Measurements from ENCODE around the gene M1AP.

M1AP gene

GRCh38 chr2:74552914-74553811, 95.0 kb downstream of the M1AP start:
- H3K4me3 ChIP-seq (ENCODE audit: control insufficient read depth, low read depth, low read length), result peak overlapping the region; percentile 98
- peak; percentile 32 for DNase-seq (ENCODE audit: low read depth)
- TF ChIP-seq, protein P1, sequence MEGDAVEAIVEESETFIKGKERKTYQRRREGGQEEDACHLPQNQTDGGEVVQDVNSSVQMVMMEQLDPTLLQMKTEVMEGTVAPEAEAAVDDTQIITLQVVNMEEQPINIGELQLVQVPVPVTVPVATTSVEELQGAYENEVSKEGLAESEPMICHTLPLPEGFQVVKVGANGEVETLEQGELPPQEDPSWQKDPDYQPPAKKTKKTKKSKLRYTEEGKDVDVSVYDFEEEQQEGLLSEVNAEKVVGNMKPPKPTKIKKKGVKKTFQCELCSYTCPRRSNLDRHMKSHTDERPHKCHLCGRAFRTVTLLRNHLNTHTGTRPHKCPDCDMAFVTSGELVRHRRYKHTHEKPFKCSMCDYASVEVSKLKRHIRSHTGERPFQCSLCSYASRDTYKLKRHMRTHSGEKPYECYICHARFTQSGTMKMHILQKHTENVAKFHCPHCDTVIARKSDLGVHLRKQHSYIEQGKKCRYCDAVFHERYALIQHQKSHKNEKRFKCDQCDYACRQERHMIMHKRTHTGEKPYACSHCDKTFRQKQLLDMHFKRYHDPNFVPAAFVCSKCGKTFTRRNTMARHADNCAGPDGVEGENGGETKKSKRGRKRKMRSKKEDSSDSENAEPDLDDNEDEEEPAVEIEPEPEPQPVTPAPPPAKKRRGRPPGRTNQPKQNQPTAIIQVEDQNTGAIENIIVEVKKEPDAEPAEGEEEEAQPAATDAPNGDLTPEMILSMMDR (conservative IDR thresholded peaks at IDR 0.05; ENCODE audit: control insufficient read depth, insufficient read depth, low read depth, low read length), result no peak

DNA sequence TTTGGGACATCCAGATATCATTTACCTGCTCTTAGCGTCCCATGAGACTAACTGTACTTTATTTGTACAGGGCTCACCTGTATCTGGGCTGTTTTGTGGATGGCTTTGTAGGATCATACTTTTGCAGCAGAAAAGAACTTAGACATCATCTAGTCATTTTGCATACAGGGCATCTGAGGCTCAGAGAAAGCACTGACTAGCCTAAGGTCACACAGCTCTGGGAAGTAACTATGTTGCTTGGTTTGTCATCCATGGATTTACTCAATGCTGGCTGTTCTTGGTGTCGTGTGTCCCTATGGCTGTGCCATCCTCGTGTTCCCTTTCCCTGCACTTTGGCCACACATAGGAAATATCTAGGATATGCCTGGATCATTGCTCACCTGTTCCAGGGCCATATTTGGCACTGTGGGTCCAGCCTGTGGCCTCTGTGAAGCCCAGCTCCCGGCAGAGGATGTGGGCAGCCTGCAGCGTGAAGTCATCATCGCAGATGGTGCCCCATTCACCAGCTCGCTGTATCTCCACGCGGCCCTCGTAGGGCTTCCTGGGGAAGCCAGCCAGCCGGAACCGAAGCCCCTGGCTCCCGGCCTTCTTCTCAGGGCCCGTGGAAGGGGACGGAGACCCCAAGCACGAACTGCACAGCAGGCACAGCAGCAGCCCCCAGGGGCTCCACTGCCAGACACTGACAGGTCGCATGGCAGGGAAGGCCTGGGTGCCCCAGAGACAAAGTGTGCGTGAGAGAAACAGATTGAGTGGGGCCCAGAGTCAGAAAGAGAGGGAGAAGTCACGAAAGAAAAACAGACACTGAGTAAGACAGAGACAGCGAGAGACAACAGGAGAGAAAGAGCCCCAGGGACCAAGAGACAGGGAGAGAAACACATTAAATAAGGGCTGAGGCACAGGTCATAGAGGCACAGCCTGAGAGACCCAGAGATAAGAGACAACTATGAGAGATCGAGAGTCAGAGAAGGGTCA, 95.9 kb downstream of the M1AP start:
- H3K4me3 ChIP-seq (ENCODE audit: control insufficient read depth, low read depth, low read length), result peak overlapping the region; percentile 98
- DNase-seq (ENCODE audit: low read depth), result no peak
- TF ChIP-seq, protein P1 (conservative IDR thresholded peaks at IDR 0.05; ENCODE audit: control insufficient read depth, insufficient read depth, low read depth, low read length), result no peak

- TF ChIP-seq, protein P1 (conservative IDR thresholded peaks at IDR 0.05; ENCODE audit: control insufficient read depth, insufficient read depth, low read depth, low read length), result no peak
- no peak for DNase-seq (ENCODE audit: low read depth)
- no peak overlapping the region for H3K4me3 ChIP-seq (ENCODE audit: control insufficient read depth, low read depth, low read length)
Observed at GRCh38 chr2:74551530-74551929, 96.6 kb downstream of the M1AP start.

GRCh38 chr2:74550231-74550630, 97.9 kb downstream of the M1AP start:
- no peak overlapping the region for H3K4me3 ChIP-seq (ENCODE audit: control insufficient read depth, low read depth, low read length)

DNA sequence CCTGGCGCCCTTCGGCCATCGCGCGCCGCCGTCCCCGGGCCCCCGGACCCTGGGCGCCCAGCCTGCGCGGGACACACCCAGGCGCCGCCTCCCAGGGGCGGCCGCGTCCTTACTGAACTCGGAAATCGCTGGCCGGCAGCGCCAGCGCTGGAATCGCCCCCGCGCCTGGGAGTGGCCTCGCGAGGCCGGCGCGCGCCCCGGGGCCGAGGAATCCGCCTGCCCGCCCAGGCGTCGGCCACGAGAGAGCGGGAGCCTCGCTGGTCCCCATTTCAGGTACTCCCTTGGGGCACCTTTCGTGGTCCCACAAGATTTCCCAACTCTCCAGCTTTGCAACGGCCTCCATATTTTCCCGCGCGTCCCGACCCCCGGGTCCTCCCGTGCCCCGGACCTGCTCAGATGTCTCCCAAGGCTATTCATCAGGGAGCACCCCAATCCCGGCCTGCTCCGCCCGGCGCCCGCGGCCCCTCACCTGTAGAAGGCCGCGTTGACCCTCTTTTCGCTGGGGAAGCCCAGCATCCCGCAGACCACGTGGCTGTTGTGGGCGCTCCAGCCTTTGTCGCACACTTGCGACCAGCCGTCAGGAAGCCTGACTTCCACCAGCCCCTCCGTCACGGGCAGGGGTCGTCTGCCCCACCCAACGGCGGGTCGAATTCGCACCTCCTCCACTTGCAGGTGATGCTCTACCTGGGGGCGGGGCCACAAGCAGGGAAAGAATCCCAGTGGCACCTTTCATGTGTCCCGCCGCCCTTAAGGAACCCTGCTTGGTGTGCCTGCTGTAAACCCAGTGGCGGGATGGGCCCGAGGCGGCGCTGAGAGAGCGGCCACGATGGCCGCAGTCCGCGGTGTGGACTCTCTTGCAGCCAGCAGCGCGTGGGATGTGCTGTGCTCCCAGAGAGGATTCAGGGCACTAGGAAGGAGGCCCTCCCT, 99.0 kb downstream of the M1AP start:
- peak overlapping the region; percentile 63 for H3K4me3 ChIP-seq (ENCODE audit: control insufficient read depth, low read depth, low read length)
- TF ChIP-seq, protein P1 (conservative IDR thresholded peaks at IDR 0.05; ENCODE audit: control insufficient read depth, insufficient read depth, low read depth, low read length), result no peak
- DNase-seq (ENCODE audit: low read depth), result peak; percentile 62

More at GRCh38 chr2:74550231-74550630, 97.9 kb downstream of the M1AP start:
- DNase-seq (ENCODE audit: low read depth), result no peak
- TF ChIP-seq, protein P1 (conservative IDR thresholded peaks at IDR 0.05; ENCODE audit: control insufficient read depth, insufficient read depth, low read depth, low read length), result no peak
